Testis (tissue), 3 donors: Measurements from ENCODE around the gene FOXA1. TPM values are rescaled to one million over a fixed set of nuclear protein-coding genes. Genes with fewer than 3 reads are reported as not detected.

Source experiments
- DNase-seq: peaks from one replicate; pipeline ENCODE4 v3.0.0-alpha.2; 2019
- H3K27ac ChIP-seq, 2 donors: fragments of 200-600 bp; sonication (generic); one replicate each; pipeline ENCODE4 v1.5.1; 2019
- H3K27me3 ChIP-seq: fragments of 200-600 bp; sonication (generic); one replicate; pipeline ENCODE4 v1.5.1; 2019
- H3K36me3 ChIP-seq: fragments of 200-600 bp; sonication (generic); one replicate; pipeline ENCODE4 v1.5.1; 2017; ENCODE audit warnings: low read depth; ENCODE audit errors: missing control alignments
- H3K4me1 ChIP-seq: fragments of 200-600 bp; sonication (generic); one replicate; pipeline ENCODE4 v1.5.1; 2019
- H3K4me3 ChIP-seq, 2 donors: fragments of 200-600 bp; sonication (generic); one replicate each; pipeline ENCODE4 v1.5.1; 2017 to 2019
- H3K9me3 ChIP-seq: fragments of 200-600 bp; sonication (generic); one replicate; pipeline ENCODE4 v1.5.1; 2017
- POLR2A ChIP-seq: fragments of 450-650 bp; IDR thresholded peaks from one replicate; pipeline ENCODE4 v1.6.1; 2017; ENCODE audit warnings: antibody characterized with exemption, mild to moderate bottlenecking, moderate library complexity
- WGBS, 2 donors: methylation state at CpG; one replicate each; pipeline ENCODE4 v1.1.5; 2018; 5-methylcytosine and 5-hydroxymethylcytosine counted together
- intact Hi-C: fragments of 100-400 bp; cut with DNase I; formaldehyde crosslinking; loops from one replicate; pipeline ENCODE4 v1.15.1; 2023; ENCODE audit warnings: low total_unique reads
- polyA plus RNA-seq: library from polyadenylated mRNA; stranded (reverse); fragments of 350-450 nt; fragmentation: Illumina TruSeq; extraction: RNeasy Lipid Tissue Mini Kit (QIAGEN cat#74804); gene quantifications from one replicate; pipeline ENCODE4 v1.2.3, GENCODE V29; 2014; ENCODE audit warnings: low read depth, low replicate concordance; ENCODE audit not compliant: insufficient read depth
- total RNA-seq, 2 donors: library from RNA; depleted of rRNA; stranded (reverse); fragments of >200 nt; gene quantifications; one replicate each; pipeline ENCODE4 v1.2.3, GENCODE V29; 2016
- TF ChIP-seq, protein P1 (sequence below), 3 experiments: fragments of 450-650 bp in 2 of 3; fragments of 200-600 bp in 1 of 3; sonication (generic) in 1 of 3; IDR thresholded peaks; one replicate each; pipeline ENCODE4 v1.5.1; 2016 to 2019; ENCODE audit warnings: antibody characterized with exemption in 3 of 3, mild to moderate bottlenecking in 2 of 3, moderate library complexity in 1 of 3

The FOXA1 gene
- total and polyA plus RNA-seq, 3 donors from 2014 or later: 0.95 to 3.0 (median 2.2) TPM

DNA sequence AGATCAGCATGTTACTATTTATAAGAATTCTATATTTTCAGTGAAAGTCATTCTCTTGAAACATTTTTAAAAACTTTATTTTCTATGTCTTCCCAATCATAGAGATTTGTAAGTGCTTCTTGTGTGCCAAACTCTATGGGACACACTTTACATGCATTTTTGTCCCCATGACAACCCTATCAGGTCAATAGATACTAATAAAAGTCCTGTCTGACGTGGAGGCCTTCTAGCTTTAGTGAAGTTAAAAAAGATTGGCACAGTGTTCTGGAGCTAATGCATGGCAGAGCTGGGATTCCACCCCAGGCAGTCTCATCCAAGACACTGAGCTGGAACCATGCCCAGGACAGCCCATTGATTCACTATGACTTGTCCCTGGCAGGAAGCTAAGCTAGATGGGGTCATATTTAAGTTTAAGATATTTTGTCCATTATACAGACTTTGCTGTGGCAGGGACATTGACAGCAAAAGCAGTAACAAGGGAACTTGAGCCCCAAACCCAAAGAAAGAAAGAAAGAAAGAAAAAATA lies 28.4 kb upstream of the FOXA1 start:
- H3K27me3 ChIP-seq: no peaks in the 10 kb centered on the region
- no peaks in the 10 kb centered on the region for H3K4me1 ChIP-seq
- H3K9me3 ChIP-seq: no peaks in the 10 kb centered on the region
- TF ChIP-seq, protein P1, sequence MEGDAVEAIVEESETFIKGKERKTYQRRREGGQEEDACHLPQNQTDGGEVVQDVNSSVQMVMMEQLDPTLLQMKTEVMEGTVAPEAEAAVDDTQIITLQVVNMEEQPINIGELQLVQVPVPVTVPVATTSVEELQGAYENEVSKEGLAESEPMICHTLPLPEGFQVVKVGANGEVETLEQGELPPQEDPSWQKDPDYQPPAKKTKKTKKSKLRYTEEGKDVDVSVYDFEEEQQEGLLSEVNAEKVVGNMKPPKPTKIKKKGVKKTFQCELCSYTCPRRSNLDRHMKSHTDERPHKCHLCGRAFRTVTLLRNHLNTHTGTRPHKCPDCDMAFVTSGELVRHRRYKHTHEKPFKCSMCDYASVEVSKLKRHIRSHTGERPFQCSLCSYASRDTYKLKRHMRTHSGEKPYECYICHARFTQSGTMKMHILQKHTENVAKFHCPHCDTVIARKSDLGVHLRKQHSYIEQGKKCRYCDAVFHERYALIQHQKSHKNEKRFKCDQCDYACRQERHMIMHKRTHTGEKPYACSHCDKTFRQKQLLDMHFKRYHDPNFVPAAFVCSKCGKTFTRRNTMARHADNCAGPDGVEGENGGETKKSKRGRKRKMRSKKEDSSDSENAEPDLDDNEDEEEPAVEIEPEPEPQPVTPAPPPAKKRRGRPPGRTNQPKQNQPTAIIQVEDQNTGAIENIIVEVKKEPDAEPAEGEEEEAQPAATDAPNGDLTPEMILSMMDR (IDR thresholded peaks at IDR 0.05): no peak
- no peak for TF ChIP-seq POLR2A
- no peak for DNase-seq
- WGBS, 2 donors: 52 to 55% methylated on average over 1 of the region's 1 CpG
- no peak overlapping the region for H3K27ac ChIP-seq
- H3K36me3 ChIP-seq: no peaks in the 10 kb centered on the region
- intact Hi-C loops: no loop called here
- no peak overlapping the region for H3K4me3 ChIP-seq

DNA sequence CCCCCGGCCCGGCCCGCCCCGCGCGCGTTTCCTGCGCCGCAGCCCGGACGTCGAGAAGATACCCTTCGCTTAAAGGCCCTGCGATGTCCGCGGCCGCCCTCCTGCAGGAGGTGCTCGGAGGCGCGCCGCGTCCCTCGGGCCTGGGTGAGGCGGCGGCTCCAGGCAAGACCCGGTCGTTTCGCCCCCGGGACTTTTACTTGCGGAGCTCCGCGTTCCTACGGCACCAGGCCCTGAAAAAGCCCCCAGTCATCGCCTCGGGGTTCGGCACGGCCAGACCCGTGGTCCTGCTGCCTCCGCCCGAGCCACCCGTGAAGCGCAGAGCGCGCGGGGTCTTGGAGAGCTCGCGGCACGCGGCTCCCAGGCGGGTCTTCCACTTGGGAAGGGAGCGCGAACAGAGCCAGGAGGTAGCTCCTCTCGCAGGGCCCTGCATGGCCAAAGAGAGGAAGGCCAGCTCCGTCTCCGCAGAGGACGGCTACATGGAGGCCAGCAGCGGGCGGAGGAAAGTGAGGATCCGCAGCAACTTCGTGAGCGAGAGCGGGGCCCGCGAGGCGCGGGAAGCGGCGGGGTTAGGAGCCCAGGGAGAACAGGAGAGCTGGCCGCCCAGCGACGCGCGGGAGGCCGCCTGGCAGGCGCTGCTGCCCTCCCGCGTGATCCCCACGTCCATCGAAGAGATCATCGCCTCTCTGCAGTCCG lies 27.3 kb upstream of the FOXA1 start:
- intact Hi-C loops: no loop called here
- TF ChIP-seq, protein P1 (IDR thresholded peaks at IDR 0.05): no peak
- TF ChIP-seq POLR2A: no peak
- 1 to 2% methylated on average over 27 to 81 of the region's 81 CpGs for WGBS, 2 donors
- H3K27ac ChIP-seq: peak overlapping the region; percentile 52 to 69
- no peaks in the 10 kb centered on the region for H3K27me3 ChIP-seq
- no peaks in the 10 kb centered on the region for H3K9me3 ChIP-seq
- peak overlapping the region; percentile 33 to 61 for H3K4me3 ChIP-seq
- H3K36me3 ChIP-seq: no peaks in the 10 kb centered on the region
- H3K4me1 ChIP-seq: no peaks in the 10 kb centered on the region
- peak; percentile 45 for DNase-seq

DNA sequence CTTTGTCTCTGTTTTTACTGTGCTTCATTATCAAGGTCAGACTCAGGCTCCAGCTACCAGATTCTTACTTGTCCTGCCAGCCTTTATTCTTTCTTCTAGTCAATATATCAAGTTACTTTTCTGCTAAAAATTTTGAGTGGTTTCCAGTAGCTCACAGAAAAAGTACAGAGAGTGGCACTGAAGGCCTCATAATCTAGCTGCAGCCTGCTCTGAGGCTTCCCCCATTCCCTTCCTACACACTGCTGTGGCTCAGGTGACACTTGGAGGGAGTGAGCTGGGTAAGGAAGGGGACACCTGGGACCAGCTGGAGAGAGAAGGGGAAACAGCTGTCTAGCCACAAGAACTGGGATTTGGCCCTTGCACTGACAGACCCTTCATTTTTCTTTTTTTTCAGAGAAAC lies 25.8 kb upstream of the FOXA1 start:
- DNase-seq: no peak
- no peaks in the 10 kb centered on the region for H3K4me1 ChIP-seq
- H3K4me3 ChIP-seq: no peak overlapping the region
- no peaks in the 10 kb centered on the region for H3K36me3 ChIP-seq
- H3K27ac ChIP-seq: no peak overlapping the region
- TF ChIP-seq, protein P1 (IDR thresholded peaks at IDR 0.05): no peak
- no peak for TF ChIP-seq POLR2A
- intact Hi-C loops: no loop called here
- no peaks in the 10 kb centered on the region for H3K27me3 ChIP-seq
- H3K9me3 ChIP-seq: no peaks in the 10 kb centered on the region

DNA sequence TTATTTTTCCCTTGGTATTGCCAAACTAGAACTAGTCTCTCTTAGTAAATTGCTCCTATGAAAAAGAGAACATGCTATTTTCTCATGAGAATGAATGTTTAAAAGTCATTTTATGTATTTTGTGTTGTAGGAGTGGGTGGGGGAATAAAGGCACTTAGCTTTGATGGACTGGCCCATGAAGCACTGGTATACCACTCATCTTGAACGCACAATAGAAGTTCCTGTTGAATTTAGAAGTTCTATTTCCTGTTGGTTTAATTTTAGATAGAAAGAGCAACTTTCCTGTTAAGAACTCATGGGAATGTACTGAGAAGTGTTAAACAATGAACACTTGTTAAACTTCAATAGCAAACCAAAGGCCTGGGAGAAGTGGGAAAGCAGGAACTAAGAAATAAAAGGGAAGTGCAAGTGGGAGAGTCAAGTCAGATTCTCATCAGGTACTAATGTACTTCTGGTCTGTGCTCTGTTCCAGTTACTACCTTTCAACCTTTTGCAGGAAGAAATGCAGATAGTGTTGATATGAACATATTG lies 23.5 kb upstream of the FOXA1 start:
- no peak overlapping the region for H3K4me3 ChIP-seq
- intact Hi-C loops: no loop called here
- H3K27ac ChIP-seq: no peak overlapping the region
- no peaks in the 10 kb centered on the region for H3K9me3 ChIP-seq
- no peaks in the 10 kb centered on the region for H3K4me1 ChIP-seq
- no peaks in the 10 kb centered on the region for H3K36me3 ChIP-seq
- WGBS, 2 donors: 78 to 88% methylated on average over 1 of the region's 1 CpG
- no peaks in the 10 kb centered on the region for H3K27me3 ChIP-seq
- no peak for TF ChIP-seq POLR2A
- TF ChIP-seq, protein P1 (IDR thresholded peaks at IDR 0.05): no peak
- DNase-seq: no peak
